Lower leg skin (tissue), 3 donors: ENCODE results near the gene EYS.

Experiments
- CTCF ChIP-seq, 3 donors: fragments of 450-650 bp; IDR thresholded peaks; one replicate each; pipeline ENCODE4 v1.5.1; 2016; ENCODE audit warnings: antibody characterized with exemption in 3 of 3, mild to moderate bottlenecking in 3 of 3, moderate library complexity in 2 of 3
- POLR2A ChIP-seq, 2 donors: fragments of 450-650 bp; IDR thresholded peaks; one replicate each; pipeline ENCODE4 v1.6.1; 2016 to 2017; ENCODE audit warnings: antibody characterized with exemption in 2 of 2, mild to moderate bottlenecking in 1 of 2, moderate library complexity in 1 of 2

GRCh38 chr6:65262241-65262640 is 444.8 kb downstream of the EYS start:
- no peak for TF ChIP-seq CTCF (IDR thresholded peaks at IDR 0.05)
- no peak for TF ChIP-seq POLR2A (IDR thresholded peaks at IDR 0.05)
